ENCODE results near the gene DAAM2. TPM values are rescaled to one million over a fixed set of nuclear protein-coding genes. Genes with fewer than 3 reads are reported as not detected.

Gene DAAM2
- total and polyA plus RNA-seq, 12 donors, result 6.0 to 25.9 (median 12.2) TPM

DNA sequence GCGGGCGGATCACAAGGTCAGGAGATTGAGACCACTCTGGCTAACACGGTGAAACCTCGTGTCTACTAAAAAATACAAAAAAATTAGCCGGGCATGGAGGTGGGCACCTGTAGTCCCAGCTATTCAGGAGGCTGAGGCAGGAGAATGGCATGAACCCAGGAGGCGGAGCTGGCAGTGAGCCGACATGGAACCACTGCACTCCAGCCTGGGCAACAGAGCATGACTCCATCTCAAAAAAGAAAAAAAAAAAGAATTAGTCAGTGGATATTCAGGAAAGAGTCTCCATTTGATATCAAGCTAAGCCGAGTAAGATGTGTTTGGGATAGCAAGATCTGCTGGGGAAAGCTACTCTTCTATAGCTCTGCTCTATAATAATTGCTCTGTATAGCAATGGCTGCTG is 101.1 kb downstream of the DAAM2 start:
- ATAC-seq, result no peak
- TF ChIP-seq, protein P1, sequence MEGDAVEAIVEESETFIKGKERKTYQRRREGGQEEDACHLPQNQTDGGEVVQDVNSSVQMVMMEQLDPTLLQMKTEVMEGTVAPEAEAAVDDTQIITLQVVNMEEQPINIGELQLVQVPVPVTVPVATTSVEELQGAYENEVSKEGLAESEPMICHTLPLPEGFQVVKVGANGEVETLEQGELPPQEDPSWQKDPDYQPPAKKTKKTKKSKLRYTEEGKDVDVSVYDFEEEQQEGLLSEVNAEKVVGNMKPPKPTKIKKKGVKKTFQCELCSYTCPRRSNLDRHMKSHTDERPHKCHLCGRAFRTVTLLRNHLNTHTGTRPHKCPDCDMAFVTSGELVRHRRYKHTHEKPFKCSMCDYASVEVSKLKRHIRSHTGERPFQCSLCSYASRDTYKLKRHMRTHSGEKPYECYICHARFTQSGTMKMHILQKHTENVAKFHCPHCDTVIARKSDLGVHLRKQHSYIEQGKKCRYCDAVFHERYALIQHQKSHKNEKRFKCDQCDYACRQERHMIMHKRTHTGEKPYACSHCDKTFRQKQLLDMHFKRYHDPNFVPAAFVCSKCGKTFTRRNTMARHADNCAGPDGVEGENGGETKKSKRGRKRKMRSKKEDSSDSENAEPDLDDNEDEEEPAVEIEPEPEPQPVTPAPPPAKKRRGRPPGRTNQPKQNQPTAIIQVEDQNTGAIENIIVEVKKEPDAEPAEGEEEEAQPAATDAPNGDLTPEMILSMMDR (IDR thresholded peaks at IDR 0.05), result no peak
- Histone ChIP-seq H3K36me3 (peaks cover 0 to 47% (median 0%) of the 10 kb centered on the region in 9 donors), H3K4me3 (no peak overlapping the region), H3K27me3 (no peaks in the 10 kb centered on the region), H3K4me1 (peaks cover 0 to 26% (median 11%) of the 10 kb centered on the region in 9 donors), H3K27ac (no peak overlapping the region), H3K9me3 (no peaks in the 10 kb centered on the region)
- WGBS, 2 donors, result 84 to 88% methylated on average over 8 of the region's 8 CpGs
- no peak for DNase-seq
- intact Hi-C loops (cut with DNase I), result loop anchor here in 8 of 10 donors (2.0 to 10.0 kb wide), 4 partner anchors 514 to 531 kb away; no protein-coding TSS in a partner anchor

DNA sequence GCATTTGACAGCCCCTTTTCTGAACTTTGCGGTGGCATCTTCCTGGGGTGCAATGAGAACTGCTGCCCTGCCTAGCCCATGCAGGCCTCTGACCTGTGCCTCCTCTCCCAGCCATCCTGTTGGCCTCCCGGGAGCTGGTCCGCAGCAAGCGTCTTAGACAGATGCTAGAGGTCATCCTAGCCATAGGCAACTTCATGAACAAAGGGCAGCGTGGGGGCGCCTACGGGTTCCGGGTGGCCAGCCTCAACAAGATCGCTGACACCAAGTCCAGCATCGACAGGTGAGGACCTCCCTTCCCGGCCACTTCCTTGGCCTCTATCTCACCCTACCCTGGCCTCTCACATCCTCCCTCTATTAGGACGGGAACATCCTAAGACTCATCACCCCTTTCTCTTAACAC is 104.5 kb downstream of the DAAM2 start:
- TF ChIP-seq, protein P1 (IDR thresholded peaks at IDR 0.05), result no peak
- ATAC-seq (no peak), DNase-seq (no peak)
- Histone ChIP-seq H3K9me3 (no peaks in the 10 kb centered on the region), H3K4me3 (no peak overlapping the region), H3K36me3 (peaks cover 0 to 57% (median 0%) of the 10 kb centered on the region in 9 donors), H3K27me3 (no peaks in the 10 kb centered on the region), H3K27ac (no peak overlapping the region), H3K4me1 (peaks cover 0 to 7% (median 0%) of the 10 kb centered on the region in 9 donors)
- intact Hi-C loops (cut with DNase I), result loop anchor here in 1 of 10 donors (10.0 kb wide), 1 partner anchor 522 kb away; no protein-coding TSS in a partner anchor
- WGBS, 2 donors, result 85 to 93% methylated on average over 12 of the region's 12 CpGs

DNA sequence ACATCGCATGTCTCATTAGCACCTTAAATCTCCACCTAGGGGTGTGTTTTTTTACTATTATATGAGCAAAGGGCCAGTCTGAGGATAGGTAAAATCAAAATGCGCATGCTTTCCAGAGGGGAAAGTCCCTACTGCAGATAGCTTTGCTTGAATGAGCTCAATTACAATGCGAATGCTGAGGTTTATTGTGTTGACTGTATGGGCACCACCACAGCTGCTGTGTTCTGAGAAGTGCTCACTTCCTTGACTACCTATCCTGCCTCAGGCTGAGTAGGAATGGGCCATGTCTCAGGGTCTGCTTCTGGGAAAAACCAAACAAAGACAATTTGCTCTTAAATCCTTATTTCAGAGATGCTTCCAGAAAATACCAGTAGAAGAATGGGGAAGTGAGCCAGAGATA is 105.5 kb downstream of the DAAM2 start:
- Histone ChIP-seq H3K27ac (no peak overlapping the region), H3K4me3 (no peak overlapping the region), H3K36me3 (peaks cover 0 to 65% (median 0%) of the 10 kb centered on the region in 9 donors), H3K4me1 (no peaks in the 10 kb centered on the region), H3K27me3 (no peaks in the 10 kb centered on the region), H3K9me3 (no peaks in the 10 kb centered on the region)
- 95 to 99% methylated on average over 3 of the region's 3 CpGs for WGBS, 2 donors
- no peak for ATAC-seq
- no peak for DNase-seq
- intact Hi-C loops (cut with DNase I), result loop anchor here in 1 of 10 donors (10.0 kb wide), 1 partner anchor 523 kb away; no protein-coding TSS in a partner anchor
- TF ChIP-seq, protein P1 (IDR thresholded peaks at IDR 0.05), result no peak

DNA sequence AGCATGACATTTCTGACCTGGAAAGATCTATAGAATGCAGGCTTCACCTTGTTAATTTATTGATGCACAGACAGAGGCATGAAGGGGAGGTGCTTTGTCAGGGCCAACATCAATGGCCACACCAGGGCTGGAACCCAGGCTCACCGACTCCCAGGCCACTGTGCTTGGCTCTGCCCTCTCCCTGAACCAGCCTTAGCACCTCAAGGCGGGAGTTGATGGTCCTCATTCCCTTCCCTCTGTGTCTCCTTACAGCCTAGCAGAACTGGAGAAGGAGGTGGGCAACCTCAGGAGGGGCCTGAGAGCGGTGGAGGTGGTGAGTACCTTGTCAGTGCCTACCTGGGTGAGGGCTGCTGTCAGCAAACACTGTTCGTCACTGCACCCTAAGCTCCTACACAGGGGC is 106.4 kb downstream of the DAAM2 start:
- Histone ChIP-seq H3K36me3 (peaks cover 0 to 75% (median 0%) of the 10 kb centered on the region in 9 donors), H3K4me3 (no peak overlapping the region), H3K4me1 (no peaks in the 10 kb centered on the region), H3K9me3 (no peaks in the 10 kb centered on the region), H3K27me3 (no peaks in the 10 kb centered on the region), H3K27ac (no peak overlapping the region)
- no peak for ATAC-seq
- DNase-seq, result no peak
- intact Hi-C loops (cut with DNase I), result loop anchor here in 1 of 10 donors (10.0 kb wide), 1 partner anchor 524 kb away; no protein-coding TSS in a partner anchor
- 91 to 93% methylated on average over 4 of the region's 4 CpGs for WGBS, 2 donors
- TF ChIP-seq, protein P1 (IDR thresholded peaks at IDR 0.05), result no peak
